Measurements from ENCODE around the gene TMED7.

- TF ChIP-seq CTCF (conservative IDR thresholded peaks at IDR 0.05; ENCODE audit: low read depth, low read length): no peak
- TF ChIP-seq NFE2L2 (IDR thresholded peaks at IDR 0.05; ENCODE audit: low read depth, low read length): peak; percentile 30; the same call in 1 of the 2 replicates
- no peak for TF ChIP-seq POLR2A (IDR thresholded peaks at IDR 0.05; ENCODE audit: low read depth, low read length)
- TF ChIP-seq RAD21 (IDR thresholded peaks at IDR 0.05; ENCODE audit: low read length): no peak
- no peak for TF ChIP-seq USF2 (IDR thresholded peaks at IDR 0.05; ENCODE audit: low read depth, low read length)
- TF ChIP-seq RFX5 (IDR thresholded peaks at IDR 0.05; ENCODE audit: low read depth, low read length): no peak
- TF ChIP-seq MAFK (IDR thresholded peaks at IDR 0.05; ENCODE audit: low read depth, low read length): no peak
- no peak for TF ChIP-seq BHLHE40 (IDR thresholded peaks at IDR 0.05; ENCODE audit: low read depth, low read length)
- no peak for TF ChIP-seq CHD1 (IDR thresholded peaks at IDR 0.05; ENCODE audit: low read depth, low read length)
- no peak for TF ChIP-seq MXI1 (IDR thresholded peaks at IDR 0.05; ENCODE audit: borderline replicate concordance, low read depth, low read length)
- no peak for TF ChIP-seq SMC3 (IDR thresholded peaks at IDR 0.05; ENCODE audit: low read depth, low read length)
- no peak for TF ChIP-seq MAZ (IDR thresholded peaks at IDR 0.05; ENCODE audit: borderline replicate concordance, low read depth, low read length)
Measured at GRCh38 chr5:115575167-115576070, 50.4 kb downstream of the TMED7 start.
